Esophagus muscularis mucosa (tissue), 4 donors: Measurements from ENCODE around the gene GLOD4.

Experiments
- EP300 ChIP-seq: sonication (generic); formaldehyde crosslinking; IDR thresholded peaks from one replicate; pipeline ENCODE4 v1.6.1; 2017; ENCODE audit warnings: antibody characterized with exemption
- POLR2AphosphoS5 ChIP-seq, 2 donors: sonication (generic); formaldehyde crosslinking; IDR thresholded peaks; one replicate each; pipeline ENCODE4 v1.6.1; 2017; ENCODE audit warnings: antibody characterized with exemption in 2 of 2
- TF ChIP-seq, protein P1 (sequence below), 3 experiments: fragments of 200-600 bp in 2 of 3; fragments of 450-650 bp in 1 of 3; sonication (generic) in 2 of 3; IDR thresholded peaks; one replicate each; pipeline ENCODE4 v1.5.1; 2017 to 2019; ENCODE audit warnings: antibody characterized with exemption in 3 of 3, mild to moderate bottlenecking in 2 of 3, moderate library complexity in 1 of 3

DNA sequence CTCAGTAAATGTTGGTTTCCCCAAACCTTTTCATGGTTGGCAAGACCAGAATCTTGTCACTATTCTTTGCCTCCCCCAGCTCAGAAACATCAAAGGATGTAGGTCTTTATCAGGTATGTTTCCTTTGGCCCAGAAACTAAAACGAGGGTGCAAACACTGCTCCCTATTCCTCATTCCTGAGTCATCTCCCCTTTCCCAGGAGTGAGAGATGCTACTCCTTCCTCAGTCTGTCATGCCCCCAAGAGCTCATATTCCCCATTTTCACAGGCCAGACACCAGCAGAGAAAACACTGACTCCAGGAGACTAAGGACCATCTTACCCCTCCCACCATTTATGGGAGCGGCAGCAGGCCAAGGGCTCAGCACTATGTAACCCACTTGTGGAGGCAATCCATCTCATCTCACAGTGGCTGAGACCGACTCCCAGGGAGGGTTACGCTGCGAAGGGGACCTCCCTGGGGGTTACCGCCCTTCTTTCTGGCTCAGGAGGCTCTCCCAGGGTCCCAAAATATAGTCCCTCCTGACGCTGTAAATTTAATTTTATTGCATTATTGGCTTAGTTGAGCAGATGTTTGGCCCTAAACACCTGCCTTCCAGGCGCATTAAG is 31.5 kb downstream of the GLOD4 start:
- no peak for TF ChIP-seq EP300
- no peak for TF ChIP-seq POLR2AphosphoS5 (IDR thresholded peaks at IDR 0.05)
- TF ChIP-seq, protein P1, sequence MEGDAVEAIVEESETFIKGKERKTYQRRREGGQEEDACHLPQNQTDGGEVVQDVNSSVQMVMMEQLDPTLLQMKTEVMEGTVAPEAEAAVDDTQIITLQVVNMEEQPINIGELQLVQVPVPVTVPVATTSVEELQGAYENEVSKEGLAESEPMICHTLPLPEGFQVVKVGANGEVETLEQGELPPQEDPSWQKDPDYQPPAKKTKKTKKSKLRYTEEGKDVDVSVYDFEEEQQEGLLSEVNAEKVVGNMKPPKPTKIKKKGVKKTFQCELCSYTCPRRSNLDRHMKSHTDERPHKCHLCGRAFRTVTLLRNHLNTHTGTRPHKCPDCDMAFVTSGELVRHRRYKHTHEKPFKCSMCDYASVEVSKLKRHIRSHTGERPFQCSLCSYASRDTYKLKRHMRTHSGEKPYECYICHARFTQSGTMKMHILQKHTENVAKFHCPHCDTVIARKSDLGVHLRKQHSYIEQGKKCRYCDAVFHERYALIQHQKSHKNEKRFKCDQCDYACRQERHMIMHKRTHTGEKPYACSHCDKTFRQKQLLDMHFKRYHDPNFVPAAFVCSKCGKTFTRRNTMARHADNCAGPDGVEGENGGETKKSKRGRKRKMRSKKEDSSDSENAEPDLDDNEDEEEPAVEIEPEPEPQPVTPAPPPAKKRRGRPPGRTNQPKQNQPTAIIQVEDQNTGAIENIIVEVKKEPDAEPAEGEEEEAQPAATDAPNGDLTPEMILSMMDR (IDR thresholded peaks at IDR 0.05) = no peak
